Glomerular visceral epithelial cell (primary cell): ENCODE results near the gene SIGLEC5.
A peak's percentile ranks its signal among the peaks of the same experiment; 100 is the strongest.

ENCODE experiments used
- DNase-seq: peaks from one replicate; pipeline ENCODE4 v3.0.0-alpha.2; 2016; ENCODE audit errors: extremely low spot score

Gene SIGLEC5

GRCh38 chr19:51587264-51588191 is 42.7 kb downstream of the SIGLEC5 start:
- no peak for DNase-seq

GRCh38 chr19:51586799-51587198 is 43.4 kb downstream of the SIGLEC5 start:
- no peak for DNase-seq

GRCh38 chr19:51586103-51586728 is 44.0 kb downstream of the SIGLEC5 start:
- DNase-seq, result no peak

GRCh38 chr19:51576850-51577249 is 53.4 kb downstream of the SIGLEC5 start:
- DNase-seq, result no peak

GRCh38 chr19:51573331-51573730 is 56.9 kb downstream of the SIGLEC5 start:
- peak; percentile 13 for DNase-seq

GRCh38 chr19:51572908-51573307 is 57.3 kb downstream of the SIGLEC5 start:
- DNase-seq, result peak; percentile 68

GRCh38 chr19:51572410-51572809 is 57.8 kb downstream of the SIGLEC5 start:
- DNase-seq, result no peak

GRCh38 chr19:51571599-51571998 is 58.6 kb downstream of the SIGLEC5 start:
- DNase-seq, result no peak

- peak; percentile 98 for DNase-seq
Observed at GRCh38 chr19:51570962-51571575, 59.1 kb downstream of the SIGLEC5 start, which contains the start of gene ZNF175. Gene ZNF175 (plus strand): TSS chr19:51571283. CDS start chr19:51573330, 2,047 bp downstream.

- no peak for DNase-seq
Observed at GRCh38 chr19:51568456-51568855, 61.7 kb downstream of the SIGLEC5 start.

- no peak for DNase-seq
Observed at GRCh38 chr19:51567583-51567982, 62.6 kb downstream of the SIGLEC5 start.

GRCh38 chr19:51566489-51567100 is 63.6 kb downstream of the SIGLEC5 start:
- DNase-seq, result no peak

GRCh38 chr19:51565583-51565982 is 64.6 kb downstream of the SIGLEC5 start:
- DNase-seq, result no peak

GRCh38 chr19:51564791-51565190 is 65.4 kb downstream of the SIGLEC5 start:
- DNase-seq, result no peak
